Activated CD8-positive, alpha-beta memory T cell treated with anti-CD3 and anti-CD28 coated beads for 36 hours (primary cell): ENCODE data around the gene DEXI. TPM values are rescaled to one million over a fixed set of nuclear protein-coding genes. Genes with fewer than 3 reads are reported as not detected.
"Not testable (repeated sequence)": the region's sequence is repeated elsewhere in the genome, so short reads cannot be mapped to it uniquely, and the experiment has no call there.

Source experiments
- CTCF ChIA-PET: fragments of 350-600 bp; sonication (Branson Sonifier 250); formaldehyde crosslinking; loops from one replicate; lab custom pipeline; 2021; ENCODE audit warnings: antibody characterized with exemption; lab: Charles Lee
- POLR2A ChIA-PET: fragments of 350-600 bp; sonication (Branson Sonifier 250); formaldehyde crosslinking; loops from one replicate; lab custom pipeline; 2021; ENCODE audit warnings: antibody characterized with exemption; lab: Charles Lee
- total RNA-seq, 2 experiments: library from RNA; stranded (reverse); gene quantifications; one replicate each; pipeline ENCODE4 v1.2.3, GENCODE V29; 2021

DEXI gene
- total RNA-seq, 2 experiments from 2014 or later, result 32.4 to 35.5 TPM

DNA sequence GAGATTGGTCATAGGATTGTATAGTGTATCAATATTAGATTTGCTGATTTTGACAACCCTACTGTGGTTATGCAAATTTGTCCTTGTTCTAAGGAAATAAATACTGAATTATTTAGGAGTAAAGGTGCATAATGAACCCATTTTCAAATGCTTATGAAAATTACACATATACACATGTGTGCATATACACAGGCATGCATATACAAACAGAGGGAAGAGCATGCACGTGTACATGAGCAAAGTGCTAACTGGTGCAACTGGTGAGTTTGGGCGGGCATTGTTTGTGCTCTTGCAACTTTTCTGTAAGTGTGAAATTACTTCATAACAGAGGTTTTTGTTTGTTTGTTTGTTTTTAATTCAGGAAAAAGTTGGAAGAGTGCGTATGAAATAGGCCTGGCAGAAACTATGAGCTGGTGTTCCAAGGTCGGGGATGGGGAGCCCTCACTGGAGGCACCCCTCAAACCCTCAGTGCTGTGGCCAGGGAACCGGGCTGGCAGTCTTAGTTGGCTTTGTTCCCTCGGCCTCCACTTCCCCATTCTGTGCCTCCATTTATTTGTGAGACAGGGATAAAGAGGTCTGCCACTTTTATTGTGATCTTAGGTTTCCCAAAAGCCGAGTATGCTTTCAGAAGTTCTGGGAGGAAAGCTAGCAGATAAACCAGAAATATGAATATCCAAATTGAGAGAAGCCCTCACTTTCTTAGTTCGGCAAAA, 5.8 kb downstream of the DEXI start:
- CTCF ChIA-PET, result interaction anchor here (1.1 kb wide), 1 partner anchor 18 kb away, joined by 4 read pairs; no protein-coding TSS in a partner anchor
- POLR2A ChIA-PET, result no interaction called here

- ChIA-PET POLR2A (no interaction called here), CTCF (no interaction called here)
Observed at GRCh38 chr16:10935226-10935915, 6.9 kb downstream of the DEXI start.

GRCh38 chr16:10934325-10935107, 7.8 kb downstream of the DEXI start:
- ChIA-PET CTCF (no interaction called here), POLR2A (no interaction called here)

DNA sequence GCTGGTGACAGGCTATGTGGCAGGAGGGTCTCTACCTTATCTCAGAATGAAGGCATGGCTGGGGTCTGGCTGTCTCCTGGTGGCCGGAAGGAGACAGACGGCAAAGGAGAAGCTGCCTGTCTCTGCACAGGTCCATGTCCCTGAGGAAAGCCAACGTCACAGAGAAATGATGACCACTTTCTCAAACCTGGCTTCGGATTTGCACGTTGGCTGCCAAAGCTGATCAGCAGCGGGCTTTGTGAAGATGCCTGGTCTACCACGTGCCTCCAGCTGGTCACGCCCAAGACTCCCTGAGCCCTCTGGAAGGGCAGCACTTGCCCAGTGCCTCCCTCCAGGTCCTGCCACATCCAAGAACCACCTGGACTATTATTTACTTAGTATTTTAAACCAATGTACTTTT, 8.4 kb downstream of the DEXI start:
- CTCF ChIA-PET, result no interaction called here
- POLR2A ChIA-PET, result no interaction called here

- POLR2A ChIA-PET, result no interaction called here
- CTCF ChIA-PET, result interaction anchor here (0.6 to 1.2 kb wide), 2 partner anchors 8 to 144 kb away, joined by 3 read pairs; no protein-coding TSS in a partner anchor
Observed at GRCh38 chr16:10932959-10933710, 9.1 kb downstream of the DEXI start.

DNA sequence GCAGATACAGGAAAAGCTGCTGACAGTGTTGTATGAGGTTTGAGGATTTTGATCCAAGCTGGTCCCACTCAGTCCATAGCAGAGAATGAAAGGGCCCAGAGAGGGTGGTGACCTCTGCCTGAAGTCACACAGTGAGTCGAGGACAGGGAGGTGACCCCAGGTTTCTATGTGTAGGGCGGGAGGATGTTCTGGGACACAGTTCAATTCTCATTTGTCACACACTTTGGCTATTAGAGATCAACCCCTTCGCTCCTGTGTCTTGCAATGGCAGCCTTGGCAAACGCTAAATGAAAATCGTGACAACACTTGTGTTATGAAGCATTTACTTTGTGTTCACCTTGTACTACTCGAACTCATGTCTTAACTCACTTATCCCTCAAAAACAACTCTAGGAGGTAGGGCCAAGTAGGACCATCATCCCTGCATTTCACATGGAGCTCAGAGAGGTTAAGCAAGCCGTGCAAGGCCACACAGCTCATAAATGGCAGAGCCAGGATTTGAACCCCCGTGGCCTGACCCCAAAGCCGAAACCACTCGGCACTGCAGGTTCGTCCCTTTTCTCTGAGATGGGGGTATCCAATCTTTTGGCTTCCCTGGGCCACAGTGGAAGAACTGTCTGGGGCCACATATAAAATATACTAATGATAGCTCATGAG, 10.2 kb downstream of the DEXI start:
- ChIA-PET CTCF (interaction anchor here (1.2 to 1.4 kb wide), 2 partner anchors 9 to 14 kb away, joined by 3 to 7 read pairs; no protein-coding TSS in a partner anchor), POLR2A (interaction anchor here (0.6 kb wide), 1 partner anchor 13 kb away, joined by 7 read pairs; no protein-coding TSS in a partner anchor)

- ChIA-PET POLR2A (interaction anchor here (0.6 kb wide), 1 partner anchor 147 kb away, joined by 3 read pairs; no protein-coding TSS in a partner anchor), CTCF (interaction anchor here (1.0 kb wide), 1 partner anchor 410 kb away, joined by 3 read pairs; no protein-coding TSS in a partner anchor)
Observed at GRCh38 chr16:10931134-10931533, 11.1 kb downstream of the DEXI start.

DNA sequence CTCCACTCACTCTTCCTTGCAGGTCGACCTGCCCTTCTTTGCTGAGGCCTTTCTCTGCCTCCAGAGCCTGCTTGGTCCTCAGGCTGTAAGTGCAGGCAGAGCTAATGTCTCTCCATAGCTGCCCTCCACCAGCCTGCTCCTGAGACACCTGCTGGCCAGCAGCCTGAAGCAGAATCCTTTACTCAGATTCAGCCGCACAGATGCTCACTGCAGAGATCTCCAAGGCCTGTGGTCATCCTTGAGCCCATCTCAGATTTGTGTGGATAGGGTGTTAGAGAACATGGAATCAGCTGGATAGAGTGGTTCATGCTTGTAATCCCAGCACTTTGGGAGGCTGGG, 11.5 kb downstream of the DEXI start:
- ChIA-PET CTCF (interaction anchor here (1.0 kb wide), 1 partner anchor 410 kb away, joined by 3 read pairs; no protein-coding TSS in a partner anchor), POLR2A (interaction anchor here (0.6 kb wide), 1 partner anchor 147 kb away, joined by 3 read pairs; no protein-coding TSS in a partner anchor)

DNA sequence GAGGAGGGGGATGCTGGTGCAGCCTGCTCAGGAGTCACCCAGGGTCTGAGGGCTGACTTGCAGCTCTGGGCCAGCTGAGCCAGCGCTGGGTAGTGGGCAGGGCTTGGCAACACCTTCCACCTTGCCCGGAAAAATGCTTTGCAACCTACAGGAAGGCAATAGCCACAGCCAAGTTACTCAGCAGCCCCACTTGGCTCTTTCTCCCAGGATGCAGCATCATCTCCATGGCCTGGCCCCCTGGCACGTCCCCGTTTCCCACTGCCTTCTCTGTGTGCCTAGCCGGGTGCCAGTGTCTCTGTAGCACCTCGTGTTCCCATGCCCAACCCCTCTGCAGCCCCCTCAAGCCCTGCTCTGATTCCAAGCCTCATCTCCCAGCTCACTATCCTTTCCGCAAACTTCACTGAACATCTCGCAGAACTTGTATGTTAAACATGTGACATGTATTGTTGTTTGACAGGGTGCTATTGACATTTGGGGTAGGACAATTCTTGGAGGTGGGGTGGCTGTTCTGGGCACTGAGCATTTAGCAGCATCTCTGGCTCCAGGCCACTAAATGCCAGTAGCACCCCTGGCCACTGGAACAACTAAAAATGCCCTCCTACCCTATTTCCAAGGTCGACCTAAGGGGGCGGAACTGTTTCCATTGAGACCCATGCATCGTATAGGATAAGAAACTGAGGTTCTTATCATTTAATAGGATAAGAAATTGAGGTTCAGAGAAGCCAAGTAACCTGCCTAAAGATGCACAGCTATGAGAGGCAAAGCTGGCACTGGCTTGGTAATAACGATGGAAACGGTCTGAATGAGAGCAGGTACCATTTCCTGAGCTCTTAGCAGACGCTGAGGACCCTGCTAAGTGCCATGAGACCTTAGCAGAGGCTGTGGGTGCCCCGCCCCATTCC, 12.2 kb downstream of the DEXI start:
- ChIA-PET POLR2A (no interaction called here), CTCF (interaction anchor here (1.0 kb wide), 1 partner anchor 409 kb away, joined by 3 read pairs; no protein-coding TSS in a partner anchor)

DNA sequence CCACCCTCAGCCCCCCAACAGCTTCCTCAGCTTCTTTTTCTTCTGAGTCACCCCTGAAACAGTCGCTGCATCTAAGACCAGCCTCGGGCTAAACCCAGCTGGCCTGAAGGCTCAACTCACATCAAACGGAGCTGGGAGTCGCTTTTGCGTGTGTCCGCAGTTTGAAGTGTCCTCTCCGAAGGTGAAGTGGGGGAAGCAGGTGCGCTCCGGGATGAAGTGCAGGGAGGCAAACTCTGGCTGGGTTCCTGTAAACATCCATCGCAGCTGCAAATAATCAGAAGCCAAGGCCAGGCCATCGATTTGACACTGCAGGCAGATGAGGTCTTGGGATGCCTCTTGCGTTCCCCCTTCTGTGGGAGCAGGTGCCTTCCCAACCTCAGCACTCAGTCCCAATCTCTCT, 13.2 kb downstream of the DEXI start:
- CTCF ChIA-PET, POLR2A ChIA-PET: not testable (repeated sequence)

- ChIA-PET POLR2A (no interaction called here), CTCF (interaction anchor here (1.8 kb wide), 1 partner anchor 9 kb away, joined by 9 read pairs; no protein-coding TSS in a partner anchor)
Observed at GRCh38 chr16:10927497-10928112, 14.7 kb downstream of the DEXI start.

GRCh38 chr16:10926867-10927266, 15.4 kb downstream of the DEXI start:
- ChIA-PET CTCF (interaction anchor here (1.8 kb wide), 1 partner anchor 9 kb away, joined by 9 read pairs; no protein-coding TSS in a partner anchor), POLR2A (no interaction called here)

GRCh38 chr16:10926094-10926493, 16.2 kb downstream of the DEXI start:
- ChIA-PET CTCF (interaction anchor here (1.0 to 1.8 kb wide), 2 partner anchors 8 to 44 kb away, joined by 3 to 9 read pairs; no protein-coding TSS in a partner anchor), POLR2A (no interaction called here)

GRCh38 chr16:10925285-10925684, 17.0 kb downstream of the DEXI start:
- CTCF ChIA-PET, result interaction anchor here (1.0 kb wide), 1 partner anchor 43 kb away, joined by 3 read pairs; no protein-coding TSS in a partner anchor
- POLR2A ChIA-PET, result not testable (repeated sequence)

DNA sequence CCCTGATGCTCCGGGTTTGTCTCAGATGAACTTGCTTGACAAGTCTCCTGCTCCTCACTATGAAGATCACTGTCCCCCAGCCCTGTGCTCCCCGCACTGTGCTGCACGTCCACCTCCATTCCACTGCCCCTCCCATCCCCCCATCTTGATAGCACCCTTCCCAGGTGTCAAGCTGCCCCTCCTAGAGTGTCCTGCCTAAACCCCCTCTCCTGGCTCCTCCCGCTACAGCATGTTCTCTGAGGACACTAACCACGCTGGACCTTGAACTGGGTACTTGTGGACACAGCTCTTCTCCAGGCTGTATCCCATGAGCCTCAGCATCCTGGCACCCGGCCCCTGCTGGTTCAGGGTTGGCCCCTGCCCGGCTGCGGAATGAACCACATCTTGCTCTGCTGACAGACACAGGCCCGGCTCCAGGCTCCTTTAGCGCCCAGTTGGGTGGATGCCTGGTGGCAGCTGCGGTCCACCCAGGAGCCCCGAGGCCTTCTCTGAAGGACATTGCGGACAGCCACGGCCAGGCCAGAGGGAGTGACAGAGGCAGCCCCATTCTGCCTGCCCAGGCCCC, 18.5 kb downstream of the DEXI start:
- POLR2A ChIA-PET, result no interaction called here
- CTCF ChIA-PET, result no interaction called here

GRCh38 chr16:10923146-10923649, 19.1 kb downstream of the DEXI start:
- POLR2A ChIA-PET, result interaction anchor here (0.6 kb wide), 1 partner anchor 90 kb away, joined by 3 read pairs; no protein-coding TSS in a partner anchor
- CTCF ChIA-PET, result no interaction called here
